HCT116 (cell line): ENCODE results near the gene UBE2G2. TPM values are rescaled to one million over a fixed set of nuclear protein-coding genes. Genes with fewer than 3 reads are reported as not detected.
A peak's percentile ranks its signal among the peaks of the same experiment; 100 is the strongest.

Source experiments
- ATAC-seq: fragments of 200-7000 bp; cut with Tn5 transposase; 2 replicates; pipeline ENCODE4 v1.9.1; 2020; ENCODE audit warnings: mild to moderate bottlenecking, moderate library complexity
- BruUV-seq: library from RNA; stranded (reverse); fragments of 400-500 nt; replicated peaks from 2 replicates; lab custom pipeline; 2021; lab: Mats Ljungman, UMichigan
- CTCF ChIA-PET: fragments of 300-600 bp; sonication (Branson Sonifier 250); formaldehyde crosslinking; loops from one replicate; lab custom pipeline; 2021; ENCODE audit warnings: antibody characterized with exemption; lab: Charles Lee
- POLR2A ChIA-PET: fragments of 300-600, 350-600 bp; sonication (Branson Sonifier 250); formaldehyde crosslinking; loops from one replicate; lab custom pipeline; 2021; ENCODE audit warnings: antibody characterized with exemption; lab: Charles Lee
- RAD21 ChIA-PET, 2 experiments: fragments of 300-600 bp; sonication (Branson Sonifier 250); formaldehyde crosslinking; loops; one replicate each; lab custom pipeline; 2023; ENCODE audit warnings: low total read pairs in 2 of 2; ENCODE audit not compliant: uncharacterized antibody in 2 of 2, unreplicated experiment in 2 of 2, low non-redundant PET in 1 of 2; lab: Charles Lee
- DNase-seq: peaks from one replicate; pipeline ENCODE4 v3.0.0-alpha.2; 2010; ENCODE audit warnings: low read depth, low spot score
- H2AFZ ChIP-seq: fragments of 200-600 bp; shearing (Covaris generic), sonication (generic); 2 replicates; pipeline ENCODE4 v1.6.1; 2017; ENCODE audit warnings: low read depth, mixed run types, mixed read lengths, antibody characterized with exemption, low read length; ENCODE audit not compliant: poor library complexity, severe bottlenecking
- H3K27ac ChIP-seq: 2 replicates; pipeline ENCODE4 v1.5.1; 2012; ENCODE audit warnings: low read depth, low read length
- H3K27me3 ChIP-seq: fragments of 200-600 bp; sonication (generic); 2 replicates; pipeline ENCODE4 v1.6.1; 2016; ENCODE audit warnings: mixed run types, low read length, mixed read lengths; ENCODE audit not compliant: insufficient read depth
- H3K36me3 ChIP-seq, 2 experiments: fragments of 200-500 bp in 1 of 2; fragments of 200-600 bp in 1 of 2; sonication (Bioruptor generic) in 1 of 2; sonication (generic) in 1 of 2; 2 replicates each; pipeline versions ENCODE4 v1.5.1 to v1.6.1; 2014 to 2016; ENCODE audit warnings: low read length in 2 of 2, inconsistent platforms in 1 of 2, mixed read lengths in 1 of 2, mixed run types in 1 of 2; ENCODE audit not compliant: insufficient read depth in 2 of 2, control insufficient read depth in 1 of 2
- H3K4me1 ChIP-seq, 2 experiments: fragments of 200-600 bp in 1 of 2; sonication (generic) in 1 of 2; 2 replicates each; pipeline versions ENCODE4 v1.5.1 to v1.6.1; 2012 to 2017; ENCODE audit warnings: low read length in 2 of 2, inconsistent platforms in 1 of 2, mild to moderate bottlenecking in 1 of 2, mixed read lengths in 1 of 2, mixed run types in 1 of 2, moderate library complexity in 1 of 2; ENCODE audit not compliant: insufficient read depth in 2 of 2, control insufficient read depth in 1 of 2
- H3K4me2 ChIP-seq: fragments of 200-600 bp; sonication (generic); 2 replicates; pipeline ENCODE4 v1.6.1; 2017; ENCODE audit warnings: mixed run types, low read length, mixed read lengths
- H3K4me3 ChIP-seq, 2 experiments: fragments of 200-600 bp in 1 of 2; sonication (generic) in 1 of 2; replicated peaks in 1 of 2; 2 replicates each; pipeline ENCODE4 v1.5.1; 2011 to 2016; ENCODE audit warnings: low read length in 2 of 2, control low read depth in 1 of 2, low read depth in 1 of 2, mild to moderate bottlenecking in 1 of 2, mixed read lengths in 1 of 2, mixed run types in 1 of 2
- H3K79me2 ChIP-seq: fragments of 200-600 bp; sonication (generic); 2 replicates; pipeline ENCODE4 v1.6.1; 2017; ENCODE audit warnings: mild to moderate bottlenecking, mixed run types, low read length, moderate library complexity, mixed read lengths; ENCODE audit not compliant: insufficient read depth
- H3K9ac ChIP-seq: fragments of 200-600 bp; sonication (generic); 2 replicates; pipeline ENCODE4 v1.6.1; 2016; ENCODE audit warnings: low read length, mixed read lengths
- H3K9me2 ChIP-seq: fragments of 200-600 bp; sonication (generic), shearing (Covaris generic); 2 replicates; pipeline ENCODE4 v1.6.1; 2017; ENCODE audit warnings: mixed run types, mild to moderate bottlenecking, moderate library complexity; ENCODE audit not compliant: insufficient read depth
- H3K9me3 ChIP-seq, 2 experiments: fragments of 200-500 bp in 1 of 2; fragments of 200-600 bp in 1 of 2; sonication (Bioruptor generic) in 1 of 2; sonication (generic) in 1 of 2; 2 replicates each; pipeline ENCODE4 v1.6.1; 2014 to 2017; ENCODE audit warnings: low read length in 2 of 2, mixed read lengths in 2 of 2, inconsistent platforms in 1 of 2, low read depth in 1 of 2, mild to moderate bottlenecking in 1 of 2, mixed run types in 1 of 2, moderate library complexity in 1 of 2; ENCODE audit not compliant: control insufficient read depth in 1 of 2, insufficient read depth in 1 of 2
- H4K20me1 ChIP-seq: fragments of 200-600 bp; sonication (generic), shearing (Covaris generic); 2 replicates; pipeline ENCODE4 v1.6.1; 2017; ENCODE audit warnings: mixed run types, mild to moderate bottlenecking, moderate library complexity; ENCODE audit not compliant: insufficient read depth
- CBX3 ChIP-seq: IDR thresholded peaks from 2 replicates; pipeline ENCODE4 v1.6.1; 2012; ENCODE audit warnings: low read depth
- CEBPB ChIP-seq: IDR thresholded peaks from 2 replicates; pipeline ENCODE4 v1.6.1; 2012; ENCODE audit warnings: low read depth
- EZH2 ChIP-seq: fragments of 200-600 bp; sonication (generic); IDR thresholded peaks from 2 replicates; pipeline ENCODE4 v1.6.1; 2017; ENCODE audit warnings: antibody characterized with exemption, mixed run types
- EZH2phosphoT487 ChIP-seq: fragments of 200-600 bp; IDR thresholded peaks from 2 replicates; pipeline ENCODE4 v1.6.1; 2018; ENCODE audit warnings: antibody characterized with exemption, borderline replicate concordance
- FOSL1 ChIP-seq: IDR thresholded peaks from 2 replicates; pipeline ENCODE4 v1.6.1; 2012; ENCODE audit warnings: low read depth
- JUND ChIP-seq: IDR thresholded peaks from 2 replicates; pipeline ENCODE4 v1.6.1; 2012
- POLR2A ChIP-seq: IDR thresholded peaks from 2 replicates; pipeline ENCODE4 v1.7.0; 2011; ENCODE audit warnings: borderline replicate concordance; ENCODE audit not compliant: insufficient read depth, insufficient read length; ENCODE audit errors: extremely low read depth
- RAD21 ChIP-seq: IDR thresholded peaks from 2 replicates; pipeline ENCODE4 v1.6.1; 2012; ENCODE audit warnings: low read depth, mild to moderate bottlenecking
- SP1 ChIP-seq: IDR thresholded peaks from 2 replicates; pipeline ENCODE4 v1.6.1; 2012; ENCODE audit warnings: low read depth
- SRF ChIP-seq: IDR thresholded peaks from 2 replicates; pipeline ENCODE4 v1.6.1; 2012; ENCODE audit warnings: low read depth
- TCF7L2 ChIP-seq: IDR thresholded peaks from 2 replicates; pipeline ENCODE4 v1.7.0; 2011; ENCODE audit warnings: borderline replicate concordance, inconsistent platforms; ENCODE audit not compliant: insufficient read depth, insufficient read length; ENCODE audit errors: extremely low read depth
- YY1 ChIP-seq: IDR thresholded peaks from 2 replicates; pipeline ENCODE4 v1.6.1; 2011; ENCODE audit warnings: low read length, low read depth, moderate library complexity, mild to moderate bottlenecking; ENCODE audit not compliant: insufficient replicate concordance; ENCODE audit errors: extremely low read depth
- ZFX ChIP-seq: fragments of 450-650 bp; IDR thresholded peaks from 2 replicates; pipeline ENCODE4 v1.6.1; 2017
- intact Hi-C: fragments of 100-400 bp; cut with micrococcal nuclease; formaldehyde crosslinking; loops from 2 replicates; pipeline ENCODE4 v1.10.0; 2022
- total RNA-seq: library from RNA; stranded (reverse); gene quantifications from one replicate; pipeline ENCODE4 v1.2.1, GENCODE V29; 2021; ENCODE audit not compliant: unreplicated experiment
- TF ChIP-seq, protein P1 (sequence below): IDR thresholded peaks from 2 replicates; pipeline ENCODE4 v1.6.1; 2012; ENCODE audit warnings: low read depth
- TF ChIP-seq, protein P2 (sequence below): IDR thresholded peaks from 2 replicates; pipeline ENCODE4 v1.6.1; 2012
- TF ChIP-seq, protein P3 (sequence below), 3 experiments: fragments of 200-600 bp in 1 of 3; sonication (generic) in 1 of 3; IDR thresholded peaks in 2 of 3; conservative IDR thresholded peaks in 1 of 3; 2 replicates each; pipeline ENCODE4 v1.5.1; 2012 to 2017; ENCODE audit warnings: low read depth in 2 of 3, low read length in 2 of 3, antibody characterized with exemption in 1 of 3, borderline replicate concordance in 1 of 3, control low read depth in 1 of 3, mild to moderate bottlenecking in 1 of 3, mixed read lengths in 1 of 3, mixed run types in 1 of 3, moderate library complexity in 1 of 3; ENCODE audit not compliant: insufficient read depth in 1 of 3

The UBE2G2 gene
- total RNA-seq, 1 experiment from 2014 or later, result 86.5 TPM

DNA sequence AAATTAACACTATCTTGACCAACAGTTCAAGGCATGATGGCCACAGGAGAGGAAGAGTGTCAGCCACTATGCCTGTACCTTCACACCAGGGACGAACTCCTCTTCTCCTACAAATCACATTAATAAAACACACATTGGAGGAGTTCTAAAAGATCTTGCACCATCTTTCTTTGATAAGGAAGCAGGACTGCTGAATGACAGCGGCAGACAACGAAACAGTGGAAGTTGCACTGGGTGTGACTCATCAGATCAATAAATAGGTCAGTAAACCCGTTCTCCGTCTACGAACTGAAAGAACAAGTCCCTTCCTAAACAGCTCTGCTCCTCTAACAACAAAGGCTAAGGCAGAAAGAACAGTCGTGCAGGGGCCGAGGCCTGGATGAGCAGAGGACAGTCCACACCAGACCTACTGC is 23.1 kb downstream of the UBE2G2 start:
- CTCF ChIA-PET, result interaction anchor here (1.1 to 1.6 kb wide), 2 partner anchors 23 to 268 kb away, joined by 3 to 7 read pairs; partner anchors contain the start of gene UBE2G2

More for the DNA sequence above, 23.1 kb downstream of the UBE2G2 start:
- Histone ChIP-seq H3K4me3 (no peak overlapping the region), H3K27ac (peak overlapping the region; percentile 28; the same call in 1 of the 2 replicates), H3K9me3 (no peaks in the 10 kb centered on the region), H3K9me2 (no peaks in the 10 kb centered on the region), H4K20me1 (peaks cover 11% of the 10 kb centered on the region; the same call in 1 of the 2 replicates), H3K4me1 (peaks cover 23 to 27% of the 10 kb centered on the region in 2 experiments), H3K36me3 (peaks cover 28 to 34% of the 10 kb centered on the region in 2 experiments), H2AFZ (no peak overlapping the region), H3K9ac (no peak overlapping the region), H3K27me3 (no peaks in the 10 kb centered on the region), H3K4me2 (peak overlapping the region; percentile 47), H3K79me2 (peaks cover 96% of the 10 kb centered on the region)
- RAD21 ChIA-PET, result no interaction called here
- POLR2A ChIA-PET, result no interaction called here
- intact Hi-C loops, result loop anchor here (5.0 kb wide), 1 partner anchor 89 kb away; no protein-coding TSS in a partner anchor
- ATAC-seq (peak; percentile 78; the same call in 1 of the 2 replicates), DNase-seq (peak; percentile 64)
- TF ChIP-seq SRF (no peak), CEBPB (peak; percentile 6; the same call in 1 of the 2 replicates), FOSL1 (peak; percentile 80), CBX3 (peak; percentile 33; the same call in 1 of the 2 replicates), ZFX (no peak), JUND (peak; percentile 70), RAD21 (0 out of 2 replicates have a peak, but pooled peaks have one; percentile 2), SP1 (peak; percentile 48), POLR2A (no peak), YY1 (no peak), EZH2phosphoT487 (no peak), TCF7L2 (no peak), EZH2 (no peak)
- TF ChIP-seq, protein P1, sequence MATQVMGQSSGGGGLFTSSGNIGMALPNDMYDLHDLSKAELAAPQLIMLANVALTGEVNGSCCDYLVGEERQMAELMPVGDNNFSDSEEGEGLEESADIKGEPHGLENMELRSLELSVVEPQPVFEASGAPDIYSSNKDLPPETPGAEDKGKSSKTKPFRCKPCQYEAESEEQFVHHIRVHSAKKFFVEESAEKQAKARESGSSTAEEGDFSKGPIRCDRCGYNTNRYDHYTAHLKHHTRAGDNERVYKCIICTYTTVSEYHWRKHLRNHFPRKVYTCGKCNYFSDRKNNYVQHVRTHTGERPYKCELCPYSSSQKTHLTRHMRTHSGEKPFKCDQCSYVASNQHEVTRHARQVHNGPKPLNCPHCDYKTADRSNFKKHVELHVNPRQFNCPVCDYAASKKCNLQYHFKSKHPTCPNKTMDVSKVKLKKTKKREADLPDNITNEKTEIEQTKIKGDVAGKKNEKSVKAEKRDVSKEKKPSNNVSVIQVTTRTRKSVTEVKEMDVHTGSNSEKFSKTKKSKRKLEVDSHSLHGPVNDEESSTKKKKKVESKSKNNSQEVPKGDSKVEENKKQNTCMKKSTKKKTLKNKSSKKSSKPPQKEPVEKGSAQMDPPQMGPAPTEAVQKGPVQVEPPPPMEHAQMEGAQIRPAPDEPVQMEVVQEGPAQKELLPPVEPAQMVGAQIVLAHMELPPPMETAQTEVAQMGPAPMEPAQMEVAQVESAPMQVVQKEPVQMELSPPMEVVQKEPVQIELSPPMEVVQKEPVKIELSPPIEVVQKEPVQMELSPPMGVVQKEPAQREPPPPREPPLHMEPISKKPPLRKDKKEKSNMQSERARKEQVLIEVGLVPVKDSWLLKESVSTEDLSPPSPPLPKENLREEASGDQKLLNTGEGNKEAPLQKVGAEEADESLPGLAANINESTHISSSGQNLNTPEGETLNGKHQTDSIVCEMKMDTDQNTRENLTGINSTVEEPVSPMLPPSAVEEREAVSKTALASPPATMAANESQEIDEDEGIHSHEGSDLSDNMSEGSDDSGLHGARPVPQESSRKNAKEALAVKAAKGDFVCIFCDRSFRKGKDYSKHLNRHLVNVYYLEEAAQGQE, result no peak
- TF ChIP-seq, protein P2, sequence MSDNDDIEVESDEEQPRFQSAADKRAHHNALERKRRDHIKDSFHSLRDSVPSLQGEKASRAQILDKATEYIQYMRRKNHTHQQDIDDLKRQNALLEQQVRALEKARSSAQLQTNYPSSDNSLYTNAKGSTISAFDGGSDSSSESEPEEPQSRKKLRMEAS, result peak; percentile 6; the same call in 1 of the 2 replicates
- TF ChIP-seq, protein P3, sequence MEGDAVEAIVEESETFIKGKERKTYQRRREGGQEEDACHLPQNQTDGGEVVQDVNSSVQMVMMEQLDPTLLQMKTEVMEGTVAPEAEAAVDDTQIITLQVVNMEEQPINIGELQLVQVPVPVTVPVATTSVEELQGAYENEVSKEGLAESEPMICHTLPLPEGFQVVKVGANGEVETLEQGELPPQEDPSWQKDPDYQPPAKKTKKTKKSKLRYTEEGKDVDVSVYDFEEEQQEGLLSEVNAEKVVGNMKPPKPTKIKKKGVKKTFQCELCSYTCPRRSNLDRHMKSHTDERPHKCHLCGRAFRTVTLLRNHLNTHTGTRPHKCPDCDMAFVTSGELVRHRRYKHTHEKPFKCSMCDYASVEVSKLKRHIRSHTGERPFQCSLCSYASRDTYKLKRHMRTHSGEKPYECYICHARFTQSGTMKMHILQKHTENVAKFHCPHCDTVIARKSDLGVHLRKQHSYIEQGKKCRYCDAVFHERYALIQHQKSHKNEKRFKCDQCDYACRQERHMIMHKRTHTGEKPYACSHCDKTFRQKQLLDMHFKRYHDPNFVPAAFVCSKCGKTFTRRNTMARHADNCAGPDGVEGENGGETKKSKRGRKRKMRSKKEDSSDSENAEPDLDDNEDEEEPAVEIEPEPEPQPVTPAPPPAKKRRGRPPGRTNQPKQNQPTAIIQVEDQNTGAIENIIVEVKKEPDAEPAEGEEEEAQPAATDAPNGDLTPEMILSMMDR (IDR thresholded peaks at IDR 0.05 in 2 of 3, conservative IDR thresholded peaks at IDR 0.05 in 1 of 3; ENCODE audit: borderline replicate concordance in 1 of 3, insufficient read depth in 1 of 3, low read depth in 2 of 3, low read length in 2 of 3), result no peak
- BruUV-seq, result no TSS peak
